ENCODE results near the gene KCTD19. TPM values are rescaled to one million over a fixed set of nuclear protein-coding genes. Genes with fewer than 3 reads are reported as not detected.

KCTD19 gene
- total and polyA plus RNA-seq, 10 donors, result 0.16 to 0.73 (median 0.41) TPM; not detected in 2

- peak; percentile 10 for DNase-seq
Observed at GRCh38 chr16:67283039-67283825, 43.3 kb downstream of the KCTD19 start.

GRCh38 chr16:67282447-67282805 lies 44.1 kb downstream of the KCTD19 start:
- Histone ChIP-seq H3K36me3 (peaks cover 0 to 9% (median 0%) of the 10 kb centered on the region in 6 donors), H3K4me3 (no peak overlapping the region), H3K27me3 (replicated peaks in 1 of 7) (no peaks in the 10 kb centered on the region), H3K27ac (no peak overlapping the region), H3K4me1 (peaks cover 11 to 41% (median 24%) of the 10 kb centered on the region in 6 donors), H3K9me3 (no peaks in the 10 kb centered on the region)
- intact Hi-C loops (cut with DNase I; ENCODE audit: low total_unique reads), result no loop called here
- 95 to 98% (median 96%) methylated on average over 3 to 10 of the region's 10 CpGs for WGBS, 5 donors
- TF ChIP-seq POLR2AphosphoS5 (IDR thresholded peaks at IDR 0.05), result no peak
- TF ChIP-seq POLR2A (IDR thresholded peaks at IDR 0.05), result no peak
- no peak for TF ChIP-seq CTCF (IDR thresholded peaks at IDR 0.05 in 8 of 11, conservative IDR thresholded peaks at IDR 0.05 in 3 of 11)
- no peak for DNase-seq

More at GRCh38 chr16:67283039-67283825, 43.3 kb downstream of the KCTD19 start:
- Histone ChIP-seq H3K27ac (no peak overlapping the region), H3K4me1 (peaks cover 7 to 33% (median 16%) of the 10 kb centered on the region in 6 donors), H3K36me3 (peaks cover 0 to 8% (median 0%) of the 10 kb centered on the region in 6 donors), H3K4me3 (no peak overlapping the region), H3K27me3 (replicated peaks in 1 of 7) (no peaks in the 10 kb centered on the region), H3K9me3 (no peaks in the 10 kb centered on the region)
- intact Hi-C loops (cut with DNase I; ENCODE audit: low total_unique reads), result no loop called here
- no peak for TF ChIP-seq POLR2A (IDR thresholded peaks at IDR 0.05)
- no peak for TF ChIP-seq POLR2AphosphoS5 (IDR thresholded peaks at IDR 0.05)
- TF ChIP-seq CTCF (IDR thresholded peaks at IDR 0.05 in 8 of 11, conservative IDR thresholded peaks at IDR 0.05 in 3 of 11), result no peak
- WGBS, 5 donors, result 92 to 97% (median 94%) methylated on average over 7 of the region's 7 CpGs

GRCh38 chr16:67281536-67282446 lies 44.8 kb downstream of the KCTD19 start:
- H3K4me1 ChIP-seq, result peaks cover 11 to 44% (median 25%) of the 10 kb centered on the region in 6 donors
- no peaks in the 10 kb centered on the region for H3K27me3 ChIP-seq (replicated peaks in 1 of 7)
- no peaks in the 10 kb centered on the region for H3K9me3 ChIP-seq
- H3K36me3 ChIP-seq, result peaks cover 0 to 14% (median 0%) of the 10 kb centered on the region in 6 donors
- intact Hi-C loops (cut with DNase I; ENCODE audit: low total_unique reads), result no loop called here
- H3K4me3 ChIP-seq, result no peak overlapping the region
- 87 to 94% (median 91%) methylated on average over 3 to 14 of the region's 14 CpGs for WGBS, 5 donors
- H3K27ac ChIP-seq, result no peak overlapping the region
- TF ChIP-seq POLR2AphosphoS5 (IDR thresholded peaks at IDR 0.05) (no peak), POLR2A (IDR thresholded peaks at IDR 0.05) (no peak), CTCF (IDR thresholded peaks at IDR 0.05 in 8 of 11, conservative IDR thresholded peaks at IDR 0.05 in 3 of 11) (no peak)
- peak; percentile 56 for DNase-seq
